Mesenchymal stem cell (in vitro differentiated cells and primary cell): ENCODE data around the gene OR2B6.
"Not testable (repeated sequence)": the region's sequence is repeated elsewhere in the genome, so short reads cannot be mapped to it uniquely, and the experiment has no call there.

Experiments used
- DNase-seq: peaks from one replicate; pipeline ENCODE4 v3.0.0-alpha.2; 2013
- H2AFZ ChIP-seq: one replicate; pipeline ENCODE4 v1.6.1; 2013; ENCODE audit warnings: low read depth, mild to moderate bottlenecking, control low read depth, inconsistent platforms, low read length, moderate library complexity
- H2AK5ac ChIP-seq: 2 replicates; pipeline ENCODE4 v1.6.1; 2013; ENCODE audit warnings: low read length, moderate library complexity, mild to moderate bottlenecking, inconsistent platforms; ENCODE audit not compliant: severe bottlenecking
- H2BK120ac ChIP-seq: one replicate; pipeline ENCODE4 v1.6.1; 2013; ENCODE audit warnings: low read depth, mild to moderate bottlenecking, inconsistent platforms, low read length, moderate library complexity
- H2BK12ac ChIP-seq, 2 experiments: one replicate each; pipeline ENCODE4 v1.6.1; 2013; ENCODE audit warnings: inconsistent platforms in 2 of 2, low read length in 2 of 2, mild to moderate bottlenecking in 2 of 2, moderate library complexity in 2 of 2, control low read depth in 1 of 2
- H2BK15ac ChIP-seq: one replicate; pipeline ENCODE4 v1.6.1; 2013; ENCODE audit warnings: mild to moderate bottlenecking, low read depth, inconsistent platforms; ENCODE audit not compliant: poor library complexity, severe bottlenecking
- H2BK5ac ChIP-seq: 2 replicates; pipeline ENCODE4 v1.6.1; 2013; ENCODE audit warnings: low read depth, mild to moderate bottlenecking, low read length, control low read depth, inconsistent platforms; ENCODE audit not compliant: poor library complexity, severe bottlenecking
- H3K14ac ChIP-seq, 2 experiments: one replicate each; pipeline ENCODE4 v1.6.1; 2013; ENCODE audit warnings: inconsistent platforms in 2 of 2, low read length in 2 of 2, control low read depth in 1 of 2, mild to moderate bottlenecking in 1 of 2, moderate library complexity in 1 of 2
- H3K18ac ChIP-seq, 2 experiments: one replicate each; pipeline ENCODE4 v1.6.1; 2013; ENCODE audit warnings: inconsistent platforms in 2 of 2, low read length in 2 of 2, control low read depth in 1 of 2, low read depth in 1 of 2, mild to moderate bottlenecking in 1 of 2
- H3K23ac ChIP-seq, 2 experiments: one replicate each; pipeline ENCODE4 v1.6.1; 2013; ENCODE audit warnings: inconsistent platforms in 2 of 2, low read length in 2 of 2, mild to moderate bottlenecking in 2 of 2, moderate library complexity in 2 of 2, control low read depth in 1 of 2
- H3K27ac ChIP-seq: 2 replicates; pipeline ENCODE4 v1.5.1; 2013; ENCODE audit warnings: mild to moderate bottlenecking, moderate library complexity, low read length, control low read depth, inconsistent platforms; ENCODE audit not compliant: poor library complexity, severe bottlenecking
- H3K27me3 ChIP-seq, 2 experiments: 2 replicates each; pipeline versions ENCODE4 v1.6.1 to v1.7.0; 2013; ENCODE audit warnings: low read length in 2 of 2, mild to moderate bottlenecking in 2 of 2, moderate library complexity in 2 of 2, control low read depth in 1 of 2, inconsistent platforms in 1 of 2; ENCODE audit not compliant: control insufficient read depth in 1 of 2, insufficient read depth in 1 of 2
- H3K36me3 ChIP-seq, 2 experiments: 2 replicates each; pipeline versions ENCODE4 v1.6.1 to v1.7.0; 2013; ENCODE audit warnings: low read length in 2 of 2, control low read depth in 1 of 2, inconsistent platforms in 1 of 2, low read depth in 1 of 2, mild to moderate bottlenecking in 1 of 2; ENCODE audit not compliant: insufficient read depth in 2 of 2, control insufficient read depth in 1 of 2
- H3K4ac ChIP-seq, 2 experiments: one replicate each; pipeline ENCODE4 v1.6.1; 2013; ENCODE audit warnings: inconsistent platforms in 2 of 2, low read length in 2 of 2, mild to moderate bottlenecking in 2 of 2, moderate library complexity in 2 of 2, control low read depth in 1 of 2, low read depth in 1 of 2
- H3K4me1 ChIP-seq: 2 replicates; pipeline ENCODE4 v1.6.1; 2013; ENCODE audit warnings: low read depth, low read length, control low read depth; ENCODE audit not compliant: control insufficient read depth, insufficient read depth
- H3K4me2 ChIP-seq: 2 replicates; pipeline ENCODE4 v1.6.1; 2013; ENCODE audit warnings: low read length, mild to moderate bottlenecking, inconsistent platforms; ENCODE audit not compliant: poor library complexity, severe bottlenecking
- H3K4me3 ChIP-seq, 2 experiments: 2 replicates each; pipeline versions ENCODE4 v1.5.1 to v1.7.0; 2013; ENCODE audit warnings: low read length in 2 of 2, mild to moderate bottlenecking in 2 of 2, control low read depth in 1 of 2, low read depth in 1 of 2; ENCODE audit not compliant: insufficient read depth in 1 of 2
- H3K79me1 ChIP-seq: replicated peaks from 2 replicates; pipeline ENCODE4 v1.6.1; 2013; ENCODE audit warnings: mild to moderate bottlenecking, control low read depth, low read length, inconsistent platforms; ENCODE audit not compliant: poor library complexity, severe bottlenecking
- H3K9ac ChIP-seq: 2 replicates; pipeline ENCODE4 v1.7.0; 2013; ENCODE audit warnings: mild to moderate bottlenecking, low read length, moderate library complexity
- H3K9me3 ChIP-seq: 2 replicates; pipeline ENCODE4 v1.7.0; 2013; ENCODE audit warnings: mild to moderate bottlenecking, low read length; ENCODE audit not compliant: control insufficient read depth
- H4K8ac ChIP-seq: one replicate; pipeline ENCODE4 v1.6.1; 2013; ENCODE audit warnings: inconsistent platforms, mild to moderate bottlenecking, low read length, moderate library complexity
- H4K91ac ChIP-seq: one replicate; pipeline ENCODE4 v1.6.1; 2013; ENCODE audit warnings: mild to moderate bottlenecking, low read length, inconsistent platforms
- WGBS: methylation state at CpG from one replicate; pipeline ENCODE4 v1.1.7; 2013; ENCODE audit warnings: mixed read lengths; 5-methylcytosine and 5-hydroxymethylcytosine counted together

OR2B6 gene

GRCh38 chr6:27924179-27924578 lies 32.9 kb upstream of the OR2B6 start:
- Histone ChIP-seq H2BK12ac (no peak overlapping the region), H4K91ac (no peak overlapping the region), H2AFZ (no peak overlapping the region), H3K4me1 (no peaks in the 10 kb centered on the region), H2AK5ac (no peak overlapping the region), H3K4me3 (no peak overlapping the region), H3K4me2 (no peak overlapping the region), H4K8ac (no peak overlapping the region), H2BK5ac (no peak overlapping the region), H3K36me3 (no peaks in the 10 kb centered on the region), H3K79me1 (no peaks in the 10 kb centered on the region), H3K9ac (no peak overlapping the region), H3K14ac (no peak overlapping the region), H3K27ac (no peak overlapping the region), H3K4ac (no peak overlapping the region), H3K27me3 (no peaks in the 10 kb centered on the region), H3K18ac (no peak overlapping the region), H2BK120ac (no peak overlapping the region), H2BK15ac (no peak overlapping the region), H3K9me3 (no peaks in the 10 kb centered on the region), H3K23ac (no peak overlapping the region)
- no peak for DNase-seq
- WGBS = 89% methylated on average over 6 of the region's 6 CpGs

GRCh38 chr6:27928041-27928440 lies 29.0 kb upstream of the OR2B6 start:
- H3K9ac ChIP-seq, H4K8ac ChIP-seq, H3K4me2 ChIP-seq, H3K23ac ChIP-seq, H3K36me3 ChIP-seq, H2BK120ac ChIP-seq, H2BK5ac ChIP-seq, H2BK15ac ChIP-seq, DNase-seq, H3K4me3 ChIP-seq, H3K18ac ChIP-seq, H3K9me3 ChIP-seq, H3K27ac ChIP-seq, H3K4ac ChIP-seq, H3K27me3 ChIP-seq, H2AFZ ChIP-seq, H3K4me1 ChIP-seq, H2AK5ac ChIP-seq, H2BK12ac ChIP-seq, H3K14ac ChIP-seq, H4K91ac ChIP-seq, H3K79me1 ChIP-seq: not testable (repeated sequence)
- 94% methylated on average over 2 of the region's 2 CpGs for WGBS

- WGBS = 56% methylated on average over 5 of the region's 5 CpGs
- not testable (repeated sequence) for H3K4me3 ChIP-seq, H2BK120ac ChIP-seq, H2AK5ac ChIP-seq, H3K4me1 ChIP-seq, H3K4me2 ChIP-seq, H4K91ac ChIP-seq, H2BK5ac ChIP-seq, H3K14ac ChIP-seq, H3K36me3 ChIP-seq, H2BK12ac ChIP-seq, H3K79me1 ChIP-seq, H3K27me3 ChIP-seq, H3K4ac ChIP-seq, H3K23ac ChIP-seq, DNase-seq, H4K8ac ChIP-seq, H2BK15ac ChIP-seq, H3K27ac ChIP-seq, H3K18ac ChIP-seq, H2AFZ ChIP-seq, H3K9me3 ChIP-seq, H3K9ac ChIP-seq
Observed at GRCh38 chr6:27929930-27930329, 27.1 kb upstream of the OR2B6 start.

DNA sequence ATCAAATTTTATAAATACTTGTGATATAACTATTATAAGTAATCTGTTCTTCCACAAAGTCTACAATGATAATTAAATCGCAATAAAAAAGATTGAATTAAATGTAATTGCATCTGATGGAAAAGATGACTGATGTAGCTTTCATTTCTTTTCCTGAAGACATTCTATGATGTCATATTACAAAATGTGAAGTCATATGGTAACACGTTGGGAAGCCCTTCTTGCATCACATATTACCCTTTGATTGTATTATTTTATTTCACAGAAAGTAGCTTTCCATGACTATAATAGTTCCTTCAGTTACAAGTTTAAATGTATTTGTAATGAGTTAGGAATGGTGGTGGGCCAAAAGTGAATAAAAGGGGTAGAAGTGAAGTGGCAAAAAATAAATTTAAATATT lies 25.8 kb upstream of the OR2B6 start:
- no peak overlapping the region for H4K8ac ChIP-seq
- no peak overlapping the region for H2AK5ac ChIP-seq
- no peaks in the 10 kb centered on the region for H3K9me3 ChIP-seq
- H3K9ac ChIP-seq = no peak overlapping the region
- H3K4ac ChIP-seq = no peak overlapping the region
- H2BK15ac ChIP-seq = no peak overlapping the region
- no peak overlapping the region for H4K91ac ChIP-seq
- H3K4me3 ChIP-seq = no peak overlapping the region
- no peak overlapping the region for H2AFZ ChIP-seq
- no peaks in the 10 kb centered on the region for H3K4me1 ChIP-seq
- no peak overlapping the region for H3K23ac ChIP-seq
- no peak overlapping the region for H3K14ac ChIP-seq
- no peak overlapping the region for H2BK120ac ChIP-seq
- no peak overlapping the region for H3K4me2 ChIP-seq
- peaks cover 0 to 6% of the 10 kb centered on the region in 2 experiments for H3K27me3 ChIP-seq
- no peaks in the 10 kb centered on the region for H3K36me3 ChIP-seq
- no peak overlapping the region for H2BK5ac ChIP-seq
- no CpG with 5 or more reads among the region's 2 CpGs for WGBS
- no peak for DNase-seq
- H3K27ac ChIP-seq = no peak overlapping the region
- no peak overlapping the region for H3K18ac ChIP-seq
- no peaks in the 10 kb centered on the region for H3K79me1 ChIP-seq
- no peak overlapping the region for H2BK12ac ChIP-seq
